Colonic mucosa (tissue), 4 donors: Measurements from ENCODE around the gene DNASE1L2. TPM values are rescaled to one million over a fixed set of nuclear protein-coding genes. Genes with fewer than 3 reads are reported as not detected.

Source experiments
- DNase-seq: peaks from one replicate; pipeline ENCODE4 v3.0.0-alpha.2; 2020
- H3K27ac ChIP-seq: fragments of 200-600 bp; one replicate; pipeline ENCODE4 v1.8.0; 2021
- H3K27me3 ChIP-seq: fragments of 200-600 bp; one replicate; pipeline ENCODE4 v1.8.0; 2021
- H3K36me3 ChIP-seq: fragments of 200-600 bp; one replicate; pipeline ENCODE4 v1.8.0; 2021
- H3K4me1 ChIP-seq: fragments of 200-600 bp; one replicate; pipeline ENCODE4 v1.8.0; 2021; ENCODE audit warnings: mild to moderate bottlenecking
- H3K4me3 ChIP-seq: fragments of 200-600 bp; one replicate; pipeline ENCODE4 v1.8.0; 2021
- H3K9ac ChIP-seq, 2 donors: one replicate each; pipeline ENCODE4 v1.7.0; 2013; ENCODE audit warnings: control low read depth in 2 of 2, low read depth in 2 of 2, low read length in 2 of 2
- H3K9me3 ChIP-seq: fragments of 200-600 bp; one replicate; pipeline ENCODE4 v1.8.0; 2021
- CTCF ChIP-seq: fragments of 200-600 bp; IDR thresholded peaks from one replicate; pipeline ENCODE4 v1.8.0; 2022; ENCODE audit warnings: antibody characterized with exemption, mild to moderate bottlenecking
- intact Hi-C: fragments of 100-400 bp; cut with DNase I; formaldehyde crosslinking; loops from one replicate; pipeline ENCODE4 v1.14.1; 2022
- total RNA-seq, 2 donors: library from RNA; stranded (reverse); fragmentation: NEBNext Ultra II Directional in 1 of 2; extraction: Animal tissue kit (Norgen Biotek cat#: 25700) in 1 of 2; gene quantifications; one replicate each; pipeline ENCODE4 v1.2.1, GENCODE V29; 2021
- donor health status: healthy.
- donor health status: DM: no; HTN: no; CAD: no.
- donor health status: DM: no; HTN: no; CAD: no.

The DNASE1L2 gene
- total RNA-seq, 2 donors from 2014 or later: 0.85 to 2.4 TPM

- no peaks in the 10 kb centered on the region for H3K9me3 ChIP-seq
- H3K4me1 ChIP-seq: no peaks in the 10 kb centered on the region
- no peak for TF ChIP-seq CTCF
- no peaks in the 10 kb centered on the region for H3K27me3 ChIP-seq
- no peaks in the 10 kb centered on the region for H3K36me3 ChIP-seq
- no peak for DNase-seq
- intact Hi-C loops: no loop called here
- no peak overlapping the region for H3K27ac ChIP-seq
- no peak overlapping the region for H3K4me3 ChIP-seq
- no peak overlapping the region for H3K9ac ChIP-seq
Observed at GRCh38 chr16:2278956-2279800, 42.9 kb downstream of the DNASE1L2 start.

DNA sequence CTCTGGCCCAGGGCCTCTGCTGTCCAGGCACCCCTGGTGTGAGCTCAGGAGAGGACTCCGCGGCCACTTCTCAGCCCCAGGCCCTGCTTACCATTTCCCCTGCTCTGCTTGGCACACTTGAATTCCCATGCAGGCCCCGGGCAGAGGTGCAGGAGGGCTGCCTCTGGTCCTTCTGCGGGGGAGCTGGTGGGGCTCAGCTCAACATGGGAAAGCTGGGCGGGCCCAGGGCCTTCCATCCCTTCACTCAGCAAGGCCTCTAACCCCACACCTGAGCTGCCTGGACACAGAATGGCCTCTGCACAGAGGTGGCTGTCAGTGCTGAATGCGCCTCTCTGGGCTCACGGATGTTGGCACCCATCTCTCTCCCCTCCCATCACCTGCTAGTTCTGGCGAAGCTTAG, 44.2 kb downstream of the DNASE1L2 start:
- Histone ChIP-seq H3K27ac (no peak overlapping the region), H3K27me3 (no peaks in the 10 kb centered on the region), H3K9me3 (no peaks in the 10 kb centered on the region), H3K9ac (no peak overlapping the region), H3K4me1 (no peaks in the 10 kb centered on the region), H3K4me3 (no peak overlapping the region), H3K36me3 (no peaks in the 10 kb centered on the region)
- no peak for DNase-seq
- TF ChIP-seq CTCF: no peak
- intact Hi-C loops: no loop called here

DNA sequence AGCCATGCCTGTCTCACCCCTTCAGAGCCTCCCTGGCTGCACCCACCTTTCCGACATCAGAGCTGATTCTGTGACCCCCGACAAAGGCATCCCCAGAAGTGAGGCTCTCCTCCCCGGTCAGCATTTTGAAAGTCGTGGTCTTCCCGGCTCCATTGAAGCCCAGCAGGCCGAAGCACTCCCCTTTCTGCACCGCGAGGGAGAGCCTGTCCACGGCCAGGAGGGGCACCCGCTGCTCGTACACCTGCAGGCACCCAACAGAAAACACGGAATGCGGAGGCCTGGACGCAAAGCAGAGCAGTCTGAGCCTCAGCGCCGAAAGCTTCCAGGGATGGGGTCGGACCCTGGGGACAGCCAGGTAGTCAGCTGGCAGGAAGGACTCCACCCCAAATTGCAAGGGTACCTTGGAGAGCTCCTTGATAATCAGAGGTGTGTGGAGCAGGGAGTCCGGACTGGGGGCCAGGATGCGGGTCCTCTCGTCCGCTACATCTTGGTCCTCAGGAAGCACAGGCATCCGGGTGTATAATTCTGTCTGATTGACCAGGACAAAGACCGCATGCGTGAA, 44.8 kb downstream of the DNASE1L2 start:
- intact Hi-C loops: no loop called here
- Histone ChIP-seq H3K4me3 (no peak overlapping the region), H3K9me3 (no peaks in the 10 kb centered on the region), H3K36me3 (no peaks in the 10 kb centered on the region), H3K9ac (no peak overlapping the region), H3K27ac (no peak overlapping the region), H3K4me1 (no peaks in the 10 kb centered on the region), H3K27me3 (no peaks in the 10 kb centered on the region)
- no peak for TF ChIP-seq CTCF
- DNase-seq: no peak

DNA sequence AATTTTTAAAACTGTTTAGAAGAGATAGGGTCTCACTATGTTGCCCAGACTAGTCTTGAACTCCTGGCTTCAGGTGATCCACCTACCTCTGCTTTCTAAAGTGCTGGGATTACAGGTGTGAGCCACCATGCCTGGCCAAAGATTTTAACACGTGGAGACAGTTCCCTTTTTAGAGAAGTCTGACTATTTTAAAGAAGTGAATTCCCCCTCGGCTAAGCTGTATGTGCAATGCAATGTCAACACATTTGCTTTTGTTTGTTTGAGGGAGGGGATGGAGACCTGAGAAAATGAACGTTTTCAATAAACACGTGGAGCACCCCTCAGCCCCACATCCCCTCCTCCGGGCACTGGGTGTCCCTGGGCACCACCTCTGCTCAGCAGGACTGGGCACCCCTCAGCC, 46.0 kb downstream of the DNASE1L2 start:
- no peaks in the 10 kb centered on the region for H3K27me3 ChIP-seq
- no peak for DNase-seq
- no peak overlapping the region for H3K9ac ChIP-seq
- no peaks in the 10 kb centered on the region for H3K9me3 ChIP-seq
- no peaks in the 10 kb centered on the region for H3K36me3 ChIP-seq
- H3K4me3 ChIP-seq: no peak overlapping the region
- no peaks in the 10 kb centered on the region for H3K4me1 ChIP-seq
- no peak overlapping the region for H3K27ac ChIP-seq
- intact Hi-C loops: no loop called here
- no peak for TF ChIP-seq CTCF

DNA sequence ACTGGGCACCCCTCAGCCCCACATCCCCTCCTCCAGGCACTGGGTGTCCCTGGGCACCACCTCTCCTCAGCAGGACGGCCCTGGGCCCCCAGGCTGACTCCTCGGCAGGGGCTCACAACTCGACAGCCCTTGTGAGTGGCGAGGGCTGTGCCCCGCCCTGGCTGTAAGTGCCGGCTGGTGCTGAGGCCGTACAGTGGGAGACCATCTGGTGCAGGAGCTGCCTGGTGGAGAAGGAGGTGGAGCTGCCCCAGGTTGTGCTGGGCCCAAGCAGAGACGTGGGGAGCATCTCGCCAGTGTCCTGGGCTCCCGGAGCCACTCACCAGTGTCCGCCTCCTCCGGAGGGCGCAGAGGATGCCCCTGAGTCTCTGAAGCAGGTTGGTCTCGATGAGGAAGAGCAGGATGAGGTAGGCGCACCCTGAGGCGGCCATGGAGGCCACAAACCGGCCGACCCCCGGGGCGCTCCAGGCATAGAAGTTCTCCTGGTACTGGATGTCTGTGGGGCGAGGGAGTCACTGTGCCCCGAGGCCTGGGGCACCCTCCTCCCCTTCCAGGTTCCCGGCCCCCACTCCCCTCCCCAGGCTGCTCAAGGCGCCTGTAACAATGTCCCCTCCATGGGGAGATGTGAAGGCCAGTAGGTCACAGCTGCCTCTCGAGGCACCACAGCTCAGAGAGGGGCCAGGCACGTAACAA, 46.8 kb downstream of the DNASE1L2 start:
- DNase-seq: no peak
- Histone ChIP-seq H3K9ac (no peak overlapping the region), H3K4me1 (no peaks in the 10 kb centered on the region), H3K36me3 (no peaks in the 10 kb centered on the region), H3K27me3 (no peaks in the 10 kb centered on the region), H3K27ac (no peak overlapping the region), H3K4me3 (no peak overlapping the region), H3K9me3 (no peaks in the 10 kb centered on the region)
- intact Hi-C loops: no loop called here
- TF ChIP-seq CTCF: no peak
